ENCODE data around the gene FARP2.

FARP2 gene

GRCh38 chr2:241535871-241536655 lies 180.0 kb downstream of the FARP2 start:
- DNase-seq = no peak

- no peak for DNase-seq
Observed at GRCh38 chr2:241538838-241539615, 182.9 kb downstream of the FARP2 start.

GRCh38 chr2:241539616-241540374 lies 183.7 kb downstream of the FARP2 start:
- no peak for DNase-seq

GRCh38 chr2:241540401-241540770 lies 184.3 kb downstream of the FARP2 start:
- DNase-seq = no peak

- DNase-seq = no peak
Observed at GRCh38 chr2:241540771-241541561, 184.9 kb downstream of the FARP2 start.

- DNase-seq = no peak
Observed at GRCh38 chr2:241541564-241542277, 185.6 kb downstream of the FARP2 start.

- DNase-seq = no peak
Observed at GRCh38 chr2:241542278-241542605, 186.2 kb downstream of the FARP2 start.
